MM.1S (cell line): ENCODE measurements around the gene MRPL48.

Experiments used
- CTCF ChIP-seq: fragments of 300-600 bp; sonication (generic); IDR thresholded peaks from 2 replicates; pipeline ENCODE4 v1.5.1; 2016; ENCODE audit warnings: antibody characterized with exemption, low read length, mixed read lengths
- EZH2 ChIP-seq: fragments of 300-600 bp; sonication (generic); optimal IDR thresholded peaks from 2 replicates; pipeline ENCODE3; 2017; ENCODE audit warnings: low read depth, mild to moderate bottlenecking, antibody characterized with exemption, low read length, mixed read lengths
- EZH2phosphoT487 ChIP-seq: fragments of 300-600 bp; sonication (generic); IDR thresholded peaks from 2 replicates; pipeline ENCODE4 v1.6.1; 2018; ENCODE audit warnings: antibody characterized with exemption, low read length

- TF ChIP-seq EZH2 (no peak), CTCF (no peak), EZH2phosphoT487 (no peak)
Measured at GRCh38 chr11:73893041-73893440, 105.4 kb downstream of the MRPL48 start.
